Lung (tissue), 12 donors: ENCODE data around the gene AK4. TPM values are rescaled to one million over a fixed set of nuclear protein-coding genes. Genes with fewer than 3 reads are reported as not detected.

Experiments used
- ATAC-seq: fragments of 200-7000 bp; cut with Tn5 transposase; one replicate; pipeline ENCODE4 v1.9.1; 2020; ENCODE audit warnings: moderate number of reproducible peaks; ENCODE audit not compliant: insufficient read depth, low FRiP score
- DNase-seq, 3 donors: peaks; one replicate each; pipeline ENCODE4 v3.0.0-alpha.2; 2013 to 2017
- H3K27ac ChIP-seq, 2 donors: one replicate each; pipeline ENCODE4 v1.5.1; 2013; ENCODE audit warnings: mild to moderate bottlenecking in 2 of 2, moderate library complexity in 2 of 2, control low read depth in 1 of 2, inconsistent platforms in 1 of 2, low read depth in 1 of 2, low read length in 1 of 2
- H3K27me3 ChIP-seq, 3 donors: one replicate each; pipeline ENCODE4 v1.5.1; 2013; ENCODE audit warnings: low read length in 2 of 3; ENCODE audit not compliant: control insufficient read depth in 3 of 3, insufficient read depth in 3 of 3
- H3K36me3 ChIP-seq, 4 donors: one replicate each; pipeline ENCODE4 v1.5.1; 2013; ENCODE audit warnings: low read length in 4 of 4, mild to moderate bottlenecking in 1 of 4, moderate library complexity in 1 of 4; ENCODE audit not compliant: control insufficient read depth in 4 of 4, insufficient read depth in 4 of 4
- H3K4me1 ChIP-seq, 5 donors: one replicate each; pipeline ENCODE4 v1.5.1; 2013; ENCODE audit warnings: low read length in 5 of 5, mild to moderate bottlenecking in 2 of 5, moderate library complexity in 1 of 5; ENCODE audit not compliant: control insufficient read depth in 5 of 5, insufficient read depth in 5 of 5
- H3K4me3 ChIP-seq: one replicate; pipeline ENCODE4 v1.5.1; 2013; ENCODE audit warnings: mild to moderate bottlenecking, control low read depth, moderate library complexity
- H3K9ac ChIP-seq, 2 donors: one replicate each; pipeline ENCODE4 v1.5.1; 2013; ENCODE audit warnings: low read length in 2 of 2, control low read depth in 1 of 2; ENCODE audit not compliant: insufficient read depth in 1 of 2
- H3K9me3 ChIP-seq, 4 donors: one replicate each; pipeline ENCODE4 v1.5.1; 2013; ENCODE audit warnings: low read length in 3 of 4, mild to moderate bottlenecking in 1 of 4, moderate library complexity in 1 of 4; ENCODE audit not compliant: control insufficient read depth in 4 of 4, insufficient read depth in 3 of 4
- WGBS, 2 donors: extraction: QIAGEN DNeasy Blood & Tissue Kit; methylation state at CpG; one replicate each; pipeline ENCODE4 v1.1.7; 2013; 5-methylcytosine and 5-hydroxymethylcytosine counted together
- polyA plus RNA-seq, 2 donors: library from polyadenylated mRNA; stranded (reverse); fragments of 200-250 nt; gene quantifications; one replicate each; pipeline ENCODE4 v1.2.1, GENCODE V29; 2013
- total RNA-seq, 2 donors: library from RNA; depleted of rRNA in 1 of 2; stranded (reverse); fragments of >200 nt in 1 of 2; gene quantifications; one replicate each; pipeline ENCODE4 v1.2.1, GENCODE V29; 2014 to 2021
- TF ChIP-seq, protein P1 (sequence below): IDR thresholded peaks from 2 replicates; pipeline ENCODE4 v1.5.1; 2012; ENCODE audit warnings: mild to moderate bottlenecking; ENCODE audit errors: control extremely low read depth, extremely low read depth
- donor health status: control.
- donor health status: control.
- donor health status: Bipolar disorder and iron deficiency.
- donor health status: healthy.
- donor health status: DM: yes; HTN: yes; CAD: no.

AK4 gene
- total and polyA plus RNA-seq, 4 donors: 1.1 to 13.7 (median 6.5) TPM

DNA sequence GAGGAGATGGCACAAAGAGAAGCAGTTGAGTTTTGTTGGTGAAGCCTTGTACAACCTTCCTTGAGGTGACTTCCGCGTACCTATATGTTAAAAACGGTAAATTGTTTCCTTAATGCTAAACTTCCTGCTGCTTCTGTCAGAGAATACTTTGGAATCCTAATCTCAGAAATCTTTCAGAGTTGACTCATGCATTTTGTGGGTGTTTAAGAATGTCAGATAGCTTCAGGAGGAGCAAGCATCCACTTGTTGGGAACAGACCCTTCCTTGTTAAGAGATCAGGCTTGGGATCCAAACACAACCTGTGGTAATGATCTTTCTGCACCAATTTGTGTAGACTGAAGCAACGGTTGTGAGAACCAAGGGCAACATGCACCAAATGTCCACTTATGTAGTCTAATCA lies 29.5 kb downstream of the AK4 start:
- 85 to 86% methylated on average over 4 of the region's 4 CpGs for WGBS, 2 donors
- DNase-seq (no peak), ATAC-seq (no peak)
- Histone ChIP-seq H3K9ac (no peak overlapping the region), H3K36me3 (no peaks in the 10 kb centered on the region), H3K4me1 (peaks cover 0 to 9% (median 0%) of the 10 kb centered on the region in 5 donors), H3K4me3 (no peak overlapping the region), H3K9me3 (no peaks in the 10 kb centered on the region), H3K27me3 (peaks cover 0 to 20% (median 0%) of the 10 kb centered on the region in 3 donors), H3K27ac (no peak overlapping the region)
- TF ChIP-seq, protein P1, sequence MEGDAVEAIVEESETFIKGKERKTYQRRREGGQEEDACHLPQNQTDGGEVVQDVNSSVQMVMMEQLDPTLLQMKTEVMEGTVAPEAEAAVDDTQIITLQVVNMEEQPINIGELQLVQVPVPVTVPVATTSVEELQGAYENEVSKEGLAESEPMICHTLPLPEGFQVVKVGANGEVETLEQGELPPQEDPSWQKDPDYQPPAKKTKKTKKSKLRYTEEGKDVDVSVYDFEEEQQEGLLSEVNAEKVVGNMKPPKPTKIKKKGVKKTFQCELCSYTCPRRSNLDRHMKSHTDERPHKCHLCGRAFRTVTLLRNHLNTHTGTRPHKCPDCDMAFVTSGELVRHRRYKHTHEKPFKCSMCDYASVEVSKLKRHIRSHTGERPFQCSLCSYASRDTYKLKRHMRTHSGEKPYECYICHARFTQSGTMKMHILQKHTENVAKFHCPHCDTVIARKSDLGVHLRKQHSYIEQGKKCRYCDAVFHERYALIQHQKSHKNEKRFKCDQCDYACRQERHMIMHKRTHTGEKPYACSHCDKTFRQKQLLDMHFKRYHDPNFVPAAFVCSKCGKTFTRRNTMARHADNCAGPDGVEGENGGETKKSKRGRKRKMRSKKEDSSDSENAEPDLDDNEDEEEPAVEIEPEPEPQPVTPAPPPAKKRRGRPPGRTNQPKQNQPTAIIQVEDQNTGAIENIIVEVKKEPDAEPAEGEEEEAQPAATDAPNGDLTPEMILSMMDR: no peak

DNA sequence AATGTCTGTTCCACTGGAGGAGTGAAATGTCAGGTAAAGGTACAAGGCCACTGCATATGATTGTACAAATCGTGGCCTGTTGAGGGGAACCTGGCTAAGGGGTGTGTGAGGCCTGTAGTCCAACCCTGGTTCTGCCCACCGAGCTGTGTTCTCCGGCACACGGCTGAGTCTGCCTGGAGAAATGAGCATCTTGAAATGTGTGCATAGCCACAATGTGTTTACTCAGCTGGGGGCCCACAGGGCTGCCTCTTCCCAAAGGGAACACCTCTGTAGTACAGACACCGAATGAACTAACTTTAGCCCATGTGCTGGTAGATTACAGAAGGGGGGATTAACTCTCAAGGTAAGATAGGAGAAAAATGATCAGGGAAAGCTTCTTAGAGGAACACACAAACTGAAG lies 30.2 kb downstream of the AK4 start:
- TF ChIP-seq, protein P1: no peak
- H3K4me1 ChIP-seq: peaks cover 0 to 10% (median 0%) of the 10 kb centered on the region in 5 donors
- H3K27me3 ChIP-seq: peaks cover 0 to 20% (median 0%) of the 10 kb centered on the region in 3 donors
- no peak overlapping the region for H3K4me3 ChIP-seq
- WGBS, 2 donors: 78 to 89% methylated on average over 5 of the region's 5 CpGs
- DNase-seq (no peak), ATAC-seq (no peak)
- H3K9me3 ChIP-seq: no peaks in the 10 kb centered on the region
- no peaks in the 10 kb centered on the region for H3K36me3 ChIP-seq
- H3K9ac ChIP-seq: no peak overlapping the region
- H3K27ac ChIP-seq: no peak overlapping the region

DNA sequence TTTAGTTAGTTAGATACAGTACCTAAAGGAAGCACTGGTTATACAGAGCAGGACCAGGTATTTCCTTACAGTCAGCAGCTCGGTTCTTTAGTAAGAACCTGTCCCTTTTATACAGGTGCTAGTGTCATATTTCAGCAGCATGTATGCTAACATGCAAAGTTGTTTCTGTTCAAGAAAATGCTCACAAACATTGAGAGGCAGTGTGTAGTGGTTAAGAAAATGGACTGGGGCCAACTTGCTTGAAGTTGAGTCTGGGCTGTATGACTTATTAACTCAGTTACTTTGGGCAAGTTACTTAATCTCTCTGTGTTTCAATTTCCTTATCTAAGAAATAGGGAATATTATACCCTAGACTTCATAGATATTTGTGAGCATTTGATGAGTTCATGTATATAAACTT lies 31.1 kb downstream of the AK4 start:
- Histone ChIP-seq H3K36me3 (no peaks in the 10 kb centered on the region), H3K27me3 (peaks cover 0 to 24% (median 0%) of the 10 kb centered on the region in 3 donors), H3K4me3 (no peak overlapping the region), H3K9me3 (no peaks in the 10 kb centered on the region), H3K27ac (no peak overlapping the region), H3K9ac (no peak overlapping the region), H3K4me1 (peaks cover 0 to 10% (median 0%) of the 10 kb centered on the region in 5 donors)
- TF ChIP-seq, protein P1: no peak
- no peak for DNase-seq
- 71 to 80% methylated on average over 1 of the region's 1 CpG for WGBS, 2 donors
- no peak for ATAC-seq

DNA sequence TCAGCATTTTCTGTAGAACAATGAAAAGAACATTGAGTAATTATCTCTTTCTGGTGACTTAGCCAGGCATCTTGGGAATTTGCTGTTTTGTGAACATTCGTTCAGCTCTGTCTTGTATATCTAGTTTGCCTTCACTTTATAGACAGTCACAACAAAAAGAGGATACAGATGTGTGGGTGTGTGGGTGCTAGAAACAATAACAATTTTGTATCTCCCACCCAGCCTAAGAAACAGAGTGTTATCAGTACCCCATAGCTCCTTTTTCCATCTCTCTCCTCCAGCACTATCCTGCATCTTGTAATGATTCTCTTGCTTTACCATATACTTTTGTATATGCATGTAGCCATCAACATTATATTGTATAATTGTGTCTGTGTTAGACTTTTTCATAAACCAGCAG lies 33.0 kb downstream of the AK4 start:
- Histone ChIP-seq H3K36me3 (no peaks in the 10 kb centered on the region), H3K9ac (no peak overlapping the region), H3K4me1 (peaks cover 0 to 5% (median 0%) of the 10 kb centered on the region in 5 donors), H3K27ac (no peak overlapping the region), H3K4me3 (no peak overlapping the region), H3K27me3 (peaks cover 0 to 27% (median 0%) of the 10 kb centered on the region in 3 donors), H3K9me3 (no peaks in the 10 kb centered on the region)
- DNase-seq (no peak), ATAC-seq (no peak)
- WGBS, 2 donors: 69 to 90% methylated on average over 1 of the region's 1 CpG
- TF ChIP-seq, protein P1: no peak
